Keratinocyte (primary cell): ENCODE results near the gene ZDHHC18. TPM values are rescaled to one million over a fixed set of nuclear protein-coding genes. Genes with fewer than 3 reads are reported as not detected.

ENCODE experiments used
- DNase-seq: peaks from one replicate; pipeline ENCODE4 v3.0.0-alpha.2; 2011; ENCODE audit warnings: low read depth, missing footprints, low spot score
- FAIRE-seq: peaks from 2 replicates; lab custom pipeline; 2011; peaks lifted over from hg19 to GRCh38; lab: Jason Lieb, UNC
- H2AFZ ChIP-seq: 2 replicates; pipeline ENCODE4 v1.6.0; 2012; ENCODE audit warnings: low read length, control low read depth, inconsistent platforms; ENCODE audit not compliant: control insufficient read depth
- H3K27ac ChIP-seq: 2 replicates; pipeline ENCODE4 v1.5.1; 2011; ENCODE audit warnings: low read length; ENCODE audit not compliant: control insufficient read depth, insufficient read depth
- H3K27me3 ChIP-seq: 3 replicates; pipeline ENCODE4 v1.6.0; 2011; ENCODE audit warnings: low read length; ENCODE audit not compliant: control insufficient read depth, insufficient read depth; ENCODE audit errors: extremely low read depth
- H3K36me3 ChIP-seq, 2 experiments: 2 replicates in 1 of 2; 3 replicates in 1 of 2; pipeline ENCODE4 v1.5.1; 2011; ENCODE audit warnings: low read length in 2 of 2, mild to moderate bottlenecking in 1 of 2; ENCODE audit not compliant: control insufficient read depth in 2 of 2, insufficient read depth in 2 of 2; ENCODE audit errors: extremely low read depth in 1 of 2
- H3K4me1 ChIP-seq: 3 replicates; pipeline ENCODE4 v1.5.1; 2011; ENCODE audit warnings: low read length; ENCODE audit not compliant: control insufficient read depth, insufficient read depth; ENCODE audit errors: extremely low read depth
- H3K4me2 ChIP-seq: 3 replicates; pipeline ENCODE4 v1.6.0; 2011; ENCODE audit warnings: low read depth, low read length; ENCODE audit not compliant: control insufficient read depth, insufficient read depth; ENCODE audit errors: extremely low read depth
- H3K4me3 ChIP-seq, 3 experiments: fragments of 200-600 bp in 1 of 3; sonication (generic) in 1 of 3; 2 replicates in 2 of 3; 3 replicates in 1 of 3; pipeline ENCODE4 v1.5.1; 2011 to 2016; ENCODE audit warnings: low read length in 3 of 3, mild to moderate bottlenecking in 3 of 3, control low read depth in 2 of 3, inconsistent platforms in 1 of 3, low read depth in 1 of 3, mixed read lengths in 1 of 3, mixed run types in 1 of 3, moderate library complexity in 1 of 3; ENCODE audit not compliant: control insufficient read depth in 2 of 3, insufficient read depth in 2 of 3; ENCODE audit errors: extremely low read depth in 1 of 3
- H3K79me2 ChIP-seq: 2 replicates; pipeline ENCODE4 v1.6.0; 2012; ENCODE audit warnings: low read length; ENCODE audit not compliant: control insufficient read depth, insufficient read depth
- H3K9ac ChIP-seq: 3 replicates; pipeline ENCODE4 v1.6.0; 2011; ENCODE audit warnings: low read length; ENCODE audit not compliant: control insufficient read depth, insufficient read depth; ENCODE audit errors: extremely low read depth
- H3K9me1 ChIP-seq: 3 replicates; pipeline ENCODE4 v1.6.0; 2011; ENCODE audit warnings: low read length; ENCODE audit not compliant: control insufficient read depth, insufficient read depth; ENCODE audit errors: extremely low read depth
- H3K9me3 ChIP-seq: 2 replicates; pipeline ENCODE4 v1.5.1; 2012; ENCODE audit warnings: low read depth, low read length; ENCODE audit not compliant: control insufficient read depth
- H4K20me1 ChIP-seq: 3 replicates; pipeline ENCODE4 v1.6.0; 2011; ENCODE audit warnings: low read length; ENCODE audit not compliant: control insufficient read depth, insufficient read depth; ENCODE audit errors: extremely low read depth
- EZH2 ChIP-seq: IDR thresholded peaks from one replicate; pipeline ENCODE4 v1.6.1; 2012; ENCODE audit warnings: inconsistent platforms, mild to moderate bottlenecking, low read length, moderate library complexity
- dilution Hi-C: fragments of 300-500 bp; cut with MboI; formaldehyde crosslinking; loops from one replicate; pipeline ENCODE4 v1.7.0; 2020; ENCODE audit warnings: low sequenced_read_pairs; ENCODE audit not compliant: extremely low pct_ligation_motif_present
- polyA plus RNA-seq, 5 experiments: library from polyadenylated mRNA; depleted of rRNA in 3 of 5; stranded (reverse) in 3 of 5; stranded (forward) in 1 of 5; unstranded in 1 of 5; fragments of >200 nt; gene quantifications; 1 replicate in 1 of 5; 2 replicates in 3 of 5; 3 replicates in 1 of 5; pipeline versions ENCODE4 v1.2.1 to v1.2.3, GENCODE V29; 2011 to 2012; ENCODE audit warnings: missing spikeins in 2 of 5, low read depth in 1 of 5, low replicate concordance in 1 of 5
- TF ChIP-seq, protein P1 (sequence below), 3 experiments: IDR thresholded peaks in 1 of 3; conservative IDR thresholded peaks in 1 of 3; optimal IDR thresholded peaks in 1 of 3; 2 replicates in 2 of 3; 3 replicates in 1 of 3; pipeline versions ENCODE3 to v1.5.1; 2011; ENCODE audit warnings: low read length in 3 of 3, mild to moderate bottlenecking in 3 of 3, moderate library complexity in 2 of 3, control low read depth in 1 of 3, inconsistent platforms in 1 of 3; ENCODE audit not compliant: insufficient read depth in 2 of 3; ENCODE audit errors: extremely low read depth in 1 of 3

The ZDHHC18 gene
- polyA plus RNA-seq, 1 donor (not counting 4 experiments of a cell fraction or from before 2014, with no cell fraction given), result 18.1 TPM

DNA sequence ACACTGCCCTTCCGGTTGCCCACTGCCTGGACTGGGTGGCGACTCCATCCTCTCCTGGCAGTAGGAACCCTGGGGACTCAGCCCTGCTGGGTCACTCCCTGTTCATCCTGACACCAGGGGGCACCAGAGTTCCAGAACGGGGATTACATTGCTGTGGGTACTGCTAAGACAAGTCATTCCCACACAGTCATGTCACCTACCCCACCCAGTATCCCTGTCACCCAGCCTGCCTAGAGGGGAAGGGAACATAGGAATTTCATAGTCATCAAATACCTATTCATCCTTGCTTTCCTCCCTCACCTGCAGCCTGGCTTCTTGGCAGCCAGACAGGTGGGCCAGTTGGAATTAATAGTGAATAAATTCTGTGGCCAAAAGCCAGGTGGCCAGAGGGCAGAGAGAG lies 26.7 kb downstream of the ZDHHC18 start:
- no peak for TF ChIP-seq EZH2
- TF ChIP-seq, protein P1, sequence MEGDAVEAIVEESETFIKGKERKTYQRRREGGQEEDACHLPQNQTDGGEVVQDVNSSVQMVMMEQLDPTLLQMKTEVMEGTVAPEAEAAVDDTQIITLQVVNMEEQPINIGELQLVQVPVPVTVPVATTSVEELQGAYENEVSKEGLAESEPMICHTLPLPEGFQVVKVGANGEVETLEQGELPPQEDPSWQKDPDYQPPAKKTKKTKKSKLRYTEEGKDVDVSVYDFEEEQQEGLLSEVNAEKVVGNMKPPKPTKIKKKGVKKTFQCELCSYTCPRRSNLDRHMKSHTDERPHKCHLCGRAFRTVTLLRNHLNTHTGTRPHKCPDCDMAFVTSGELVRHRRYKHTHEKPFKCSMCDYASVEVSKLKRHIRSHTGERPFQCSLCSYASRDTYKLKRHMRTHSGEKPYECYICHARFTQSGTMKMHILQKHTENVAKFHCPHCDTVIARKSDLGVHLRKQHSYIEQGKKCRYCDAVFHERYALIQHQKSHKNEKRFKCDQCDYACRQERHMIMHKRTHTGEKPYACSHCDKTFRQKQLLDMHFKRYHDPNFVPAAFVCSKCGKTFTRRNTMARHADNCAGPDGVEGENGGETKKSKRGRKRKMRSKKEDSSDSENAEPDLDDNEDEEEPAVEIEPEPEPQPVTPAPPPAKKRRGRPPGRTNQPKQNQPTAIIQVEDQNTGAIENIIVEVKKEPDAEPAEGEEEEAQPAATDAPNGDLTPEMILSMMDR (optimal IDR thresholded peaks at IDR 0.05 in 1 of 3, IDR thresholded peaks at IDR 0.05 in 1 of 3, conservative IDR thresholded peaks at IDR 0.05 in 1 of 3; ENCODE audit: extremely low read depth in 1 of 3, insufficient read depth in 2 of 3, low read length in 3 of 3), result peak in 2 of 3 experiments; percentile 88 to 96
- peak overlapping the region; percentile 100 for H3K27ac ChIP-seq
- peak overlapping the region; percentile 67 for H3K9ac ChIP-seq
- peak; percentile 99 for FAIRE-seq
- H3K4me2 ChIP-seq, result no peak overlapping the region
- no peaks in the 10 kb centered on the region for H3K79me2 ChIP-seq
- no peak overlapping the region for H3K4me3 ChIP-seq
- peaks cover 9 to 43% of the 10 kb centered on the region in 2 experiments for H3K36me3 ChIP-seq
- H3K9me1 ChIP-seq, result peaks cover 4% of the 10 kb centered on the region
- no peak for DNase-seq
- no peaks in the 10 kb centered on the region for H3K9me3 ChIP-seq
- no peak overlapping the region for H2AFZ ChIP-seq
- H4K20me1 ChIP-seq, result no peaks in the 10 kb centered on the region
- dilution Hi-C loops, result no loop called here
- H3K4me1 ChIP-seq, result peaks cover 94% of the 10 kb centered on the region
- H3K27me3 ChIP-seq, result no peaks in the 10 kb centered on the region

DNA sequence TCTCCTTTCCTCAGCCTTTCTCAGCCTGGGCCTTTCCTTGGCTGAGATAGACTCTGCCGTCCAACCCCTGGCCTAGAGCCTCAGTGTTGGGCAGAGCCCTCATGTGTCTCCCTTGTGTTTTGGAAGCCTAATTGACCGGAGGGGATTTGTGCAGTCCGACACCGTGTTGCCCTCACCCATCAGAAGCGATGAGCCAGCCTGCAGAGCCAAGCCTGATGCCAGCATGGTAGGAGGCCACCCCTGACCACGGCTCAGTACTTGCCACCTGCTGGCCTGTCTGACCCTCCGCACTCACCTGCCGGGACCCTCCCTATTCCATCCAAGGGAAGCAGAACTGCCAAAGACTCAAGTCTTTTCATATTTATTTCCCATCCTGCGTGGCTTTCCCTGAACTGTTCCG lies 27.1 kb downstream of the ZDHHC18 start:
- Histone ChIP-seq H3K36me3 (peaks cover 9 to 39% of the 10 kb centered on the region in 2 experiments), H3K9ac (peak overlapping the region; percentile 67), H3K4me2 (no peak overlapping the region)

More for the DNA sequence above, 27.1 kb downstream of the ZDHHC18 start:
- Histone ChIP-seq H3K79me2 (no peaks in the 10 kb centered on the region), H3K9me1 (peaks cover 4% of the 10 kb centered on the region), H2AFZ (no peak overlapping the region), H4K20me1 (no peaks in the 10 kb centered on the region), H3K27ac (peak overlapping the region; percentile 100), H3K9me3 (no peaks in the 10 kb centered on the region), H3K27me3 (no peaks in the 10 kb centered on the region), H3K4me1 (peaks cover 94% of the 10 kb centered on the region), H3K4me3 (no peak overlapping the region)
- DNase-seq, result no peak
- dilution Hi-C loops, result no loop called here
- TF ChIP-seq, protein P1 (optimal IDR thresholded peaks at IDR 0.05 in 1 of 3, IDR thresholded peaks at IDR 0.05 in 1 of 3, conservative IDR thresholded peaks at IDR 0.05 in 1 of 3; ENCODE audit: extremely low read depth in 1 of 3, insufficient read depth in 2 of 3, low read length in 3 of 3), result no peak
- TF ChIP-seq EZH2, result no peak
- FAIRE-seq, result peak; percentile 56
